Left lobe of liver (tissue), 2 donors: ENCODE measurements around the gene RBM5. TPM values are rescaled to one million over a fixed set of nuclear protein-coding genes. Genes with fewer than 3 reads are reported as not detected.

Experiments
- ATAC-seq: fragments of 200-7000 bp; cut with Tn5 transposase; one replicate; pipeline ENCODE4 v1.9.1; 2020; ENCODE audit warnings: mild to moderate bottlenecking, moderate library complexity
- DNase-seq: peaks from one replicate; pipeline ENCODE4 v3.0.0-alpha.2; 2020; ENCODE audit warnings: low spot score
- total RNA-seq: library from RNA; stranded (reverse); gene quantifications from one replicate; pipeline ENCODE4 v1.2.1, GENCODE V29; 2021
- donor health status: DM: no; HTN: no; CAD: no; lungs with moderate emphysema.
- donor health status: DM: no; HTN: yes; CAD: no.

The RBM5 gene
- total RNA-seq, 1 donor from 2014 or later = 50.9 TPM

- ATAC-seq (no peak), DNase-seq (no peak)
These were observed 49.8 kb downstream of the RBM5 start for GRCh38 chr3:50138266-50139200.

GRCh38 chr3:50139308-50139707 is 50.6 kb downstream of the RBM5 start:
- DNase-seq (no peak), ATAC-seq (no peak)

- ATAC-seq (no peak), DNase-seq (no peak)
These were observed 51.2 kb downstream of the RBM5 start for GRCh38 chr3:50139718-50140423.

DNA sequence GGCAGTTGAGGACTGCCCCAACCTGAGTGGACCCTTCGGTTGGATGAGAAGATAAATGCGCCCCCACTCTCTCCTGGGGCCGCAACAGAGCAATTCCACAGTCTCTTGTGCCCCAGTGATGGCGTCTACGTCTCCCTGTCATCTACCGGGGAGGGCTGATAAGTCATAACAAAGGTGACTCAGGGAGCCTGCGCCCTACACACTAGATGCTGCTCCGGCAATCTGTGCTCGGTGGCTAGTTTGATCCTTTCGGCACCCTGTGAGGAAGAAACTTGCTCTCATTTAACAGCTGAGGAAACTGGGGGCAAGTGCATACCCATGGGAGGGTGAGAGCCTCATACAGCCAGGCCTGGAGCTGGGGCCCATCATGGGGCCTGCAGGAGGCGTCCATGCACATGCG is 52.3 kb downstream of the RBM5 start:
- ATAC-seq = no peak
- DNase-seq = no peak

- DNase-seq = no peak
- peak; percentile 23 for ATAC-seq
These were observed 57.7 kb downstream of the RBM5 start for GRCh38 chr3:50146316-50146901.

DNA sequence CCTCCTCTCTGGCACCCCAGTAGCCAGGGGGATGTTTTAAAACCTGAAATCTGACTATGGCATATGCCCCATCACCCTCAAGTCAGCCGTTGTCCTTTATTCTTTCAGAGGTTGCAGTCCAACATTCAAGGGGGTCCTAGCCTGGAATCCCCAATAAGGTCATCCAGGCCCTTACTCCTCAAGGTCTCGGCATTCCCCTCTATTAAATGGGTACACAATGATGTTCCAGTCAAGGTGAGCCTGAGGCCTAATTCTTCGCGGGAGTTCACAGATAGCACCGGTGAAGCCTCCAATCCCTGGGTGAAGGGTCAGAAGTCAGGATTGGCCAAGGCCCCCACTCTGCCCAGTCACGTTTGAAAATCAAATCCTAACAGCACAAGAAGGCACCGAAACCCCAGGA is 58.3 kb downstream of the RBM5 start:
- DNase-seq (no peak), ATAC-seq (no peak)

DNA sequence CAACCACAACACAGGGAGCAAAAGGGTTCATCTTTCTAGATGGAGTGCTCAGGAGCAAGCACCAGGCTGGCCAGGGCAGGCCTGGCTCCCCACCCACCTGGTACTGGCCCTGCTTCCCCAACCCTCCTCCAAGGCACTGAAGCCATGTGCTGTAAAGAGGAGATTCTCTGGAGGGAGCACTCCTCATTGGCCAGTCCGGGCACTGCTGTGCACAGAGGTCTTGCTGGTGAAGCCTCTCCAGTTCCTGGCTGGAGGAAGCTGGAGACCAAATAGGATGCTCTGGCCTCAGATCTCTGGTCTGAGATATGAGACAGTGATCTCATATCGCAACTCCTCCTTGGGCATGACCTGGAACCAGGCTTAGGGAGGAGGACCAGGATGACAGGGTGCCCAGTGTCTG is 58.7 kb downstream of the RBM5 start:
- DNase-seq (no peak), ATAC-seq (no peak)

- no peak for DNase-seq
- no peak for ATAC-seq
These were observed 59.1 kb downstream of the RBM5 start for GRCh38 chr3:50147861-50148260.

DNA sequence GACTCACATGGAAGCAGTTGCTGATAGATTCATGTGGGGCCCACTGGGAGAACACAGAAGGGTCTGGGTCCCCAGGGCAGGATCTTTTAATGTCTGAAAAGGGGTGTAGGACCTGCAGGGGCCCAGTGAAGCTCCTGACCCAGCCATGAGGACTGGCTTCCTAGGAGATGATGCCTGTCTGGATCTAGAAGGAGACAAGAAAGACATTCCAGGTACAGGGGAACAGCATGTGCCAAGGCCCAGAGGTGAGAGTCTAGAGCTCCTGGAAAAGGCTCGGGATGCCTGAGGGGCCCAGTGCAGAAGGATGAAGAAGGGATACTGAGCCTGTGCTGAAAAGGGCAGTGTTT is 61.7 kb downstream of the RBM5 start:
- DNase-seq (no peak), ATAC-seq (no peak)

DNA sequence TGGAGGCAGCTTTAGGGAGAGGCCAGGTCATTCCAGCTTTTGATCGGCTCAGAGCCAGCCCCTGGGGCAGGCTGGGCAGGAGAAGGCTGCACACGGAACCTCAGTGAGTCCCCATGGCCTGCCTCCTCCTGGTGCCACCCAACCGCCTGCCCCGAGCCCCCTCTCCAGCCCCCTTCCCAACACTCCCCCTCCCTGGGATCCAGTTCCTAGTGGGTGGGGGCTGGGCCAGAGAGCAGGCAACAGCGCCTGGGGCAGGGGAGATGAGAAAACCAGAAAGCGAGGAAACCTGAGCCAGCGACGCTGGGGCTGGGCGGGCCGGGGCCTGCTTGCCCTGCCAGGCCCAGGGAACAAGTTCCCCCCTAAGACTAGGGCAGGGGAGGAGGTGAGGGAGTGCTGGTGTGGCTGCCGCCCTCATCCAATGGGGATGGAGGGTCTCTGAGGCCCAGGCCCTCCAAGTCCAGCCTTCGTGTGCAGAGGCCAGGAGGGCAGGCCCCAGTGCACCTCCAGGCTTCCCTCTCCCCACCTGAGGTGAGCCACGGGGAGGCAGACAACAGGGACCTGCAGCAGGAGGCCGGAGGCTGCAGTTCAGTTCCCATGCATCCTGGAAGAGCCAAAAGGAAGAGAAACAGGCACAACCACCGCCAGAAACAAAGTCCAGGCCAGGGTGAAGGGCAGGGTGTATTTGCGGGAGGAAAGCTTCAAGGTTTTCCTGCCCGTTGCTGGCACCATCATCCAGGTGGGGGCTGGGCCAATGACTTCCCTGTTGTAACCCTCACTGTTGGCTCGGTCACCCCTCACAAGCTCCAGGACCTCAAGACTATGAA is 62.4 kb downstream of the RBM5 start:
- ATAC-seq = no peak
- no peak for DNase-seq

GRCh38 chr3:50151728-50152127 is 63.0 kb downstream of the RBM5 start:
- DNase-seq (no peak), ATAC-seq (no peak)

DNA sequence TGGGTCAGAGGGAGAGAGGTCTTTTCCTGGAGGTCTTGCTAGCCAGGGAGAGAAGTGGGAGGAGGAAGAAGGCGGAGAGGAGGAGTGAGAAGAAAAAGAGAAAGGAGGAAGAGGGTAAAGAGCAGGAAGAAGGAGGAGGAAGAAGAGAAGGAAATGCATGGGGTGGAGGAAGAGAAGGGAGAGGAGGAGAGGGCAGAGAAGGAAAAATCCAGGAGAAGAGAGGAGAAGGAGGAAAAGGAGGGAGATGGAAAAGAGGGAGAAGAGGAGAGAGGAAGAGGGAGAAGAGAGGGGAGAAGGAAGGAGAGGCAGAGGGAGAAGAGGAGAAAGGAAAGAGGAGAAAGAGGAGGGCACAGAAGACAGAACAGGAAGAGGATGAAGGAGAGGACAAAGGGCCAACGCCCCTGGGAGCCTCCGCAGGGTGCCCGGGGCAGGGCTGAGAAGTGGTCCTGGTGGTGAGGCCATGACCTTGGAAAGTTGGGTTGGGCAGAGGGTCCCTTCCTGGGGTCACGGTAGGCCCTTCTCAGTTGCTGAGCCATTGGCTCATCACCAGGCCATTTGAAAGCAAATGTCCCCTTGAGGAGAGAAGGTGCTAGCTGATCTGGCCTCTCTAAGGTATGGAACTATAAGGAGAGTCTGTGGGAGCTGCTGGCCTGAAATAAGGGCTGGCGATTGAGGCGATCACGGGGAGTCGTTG is 65.2 kb downstream of the RBM5 start:
- DNase-seq = no peak

GRCh38 chr3:50154476-50154839 is 65.7 kb downstream of the RBM5 start:
- ATAC-seq (peak; percentile 54), DNase-seq (no peak)

More for the DNA sequence above, 65.2 kb downstream of the RBM5 start:
- ATAC-seq = no peak

DNA sequence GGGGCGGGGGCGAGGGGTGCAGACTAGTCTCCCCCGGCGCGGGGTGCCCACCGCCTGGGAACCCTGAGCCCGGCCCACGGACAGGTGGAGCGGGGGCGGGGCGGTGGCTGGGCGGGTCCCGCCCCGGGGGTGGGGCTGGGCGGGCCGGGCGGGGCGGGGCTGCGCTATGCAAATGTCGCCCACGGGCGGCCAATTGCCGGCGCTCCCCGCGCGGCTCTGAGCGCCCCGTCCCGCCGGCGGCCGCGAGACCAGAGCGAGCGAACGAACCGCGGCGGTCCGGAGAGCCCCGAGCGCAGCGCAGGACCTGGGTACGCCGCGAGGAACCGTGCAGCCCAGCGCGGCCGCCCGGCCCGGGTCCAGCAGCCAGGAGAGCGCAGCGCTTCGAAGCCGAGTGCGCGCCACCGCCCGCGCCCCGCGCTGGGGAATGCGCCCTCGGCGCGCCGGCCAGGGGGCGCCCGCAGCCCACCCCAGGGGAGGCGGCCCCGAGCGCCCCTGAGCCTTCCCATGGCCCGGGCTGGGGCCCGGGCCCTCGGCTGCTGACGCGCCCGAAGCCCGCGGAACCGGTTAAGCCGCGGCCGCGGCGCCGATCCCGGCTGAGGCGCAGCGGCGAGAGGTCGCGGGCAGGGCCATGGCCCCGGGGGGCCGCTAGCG is 66.2 kb downstream of the RBM5 start, which contains the start of gene SEMA3F:
TSS of gene SEMA3F (plus strand) at position 485 of the 651 bp plus-strand sequence. CDS start 4,299 bp downstream, outside the sequence.
- peak; percentile 92 for ATAC-seq
- peak; percentile 79 for DNase-seq

GRCh38 chr3:50155491-50155878 is 66.8 kb downstream of the RBM5 start:
- DNase-seq (no peak), ATAC-seq (no peak)

DNA sequence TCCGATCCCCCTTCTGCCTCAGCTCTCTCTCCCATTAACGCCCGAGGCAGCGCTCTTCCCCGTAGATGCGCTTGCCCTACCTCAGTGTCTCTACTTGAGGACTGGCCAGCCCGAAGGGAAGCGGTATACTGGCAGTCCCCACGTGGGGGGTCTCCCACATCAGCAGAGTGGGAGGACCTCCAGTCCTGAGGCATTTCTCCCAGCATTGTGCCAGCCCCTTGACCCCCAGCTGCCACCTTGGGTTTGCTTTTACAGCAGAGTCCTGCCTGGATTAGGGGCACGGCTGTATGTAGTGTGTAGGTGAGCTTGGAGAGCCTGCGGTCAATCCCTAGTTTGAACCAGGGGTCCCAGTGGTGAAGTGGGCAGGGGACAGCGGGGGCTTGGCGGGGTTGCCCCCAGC is 67.2 kb downstream of the RBM5 start:
- ATAC-seq (no peak), DNase-seq (no peak)

DNA sequence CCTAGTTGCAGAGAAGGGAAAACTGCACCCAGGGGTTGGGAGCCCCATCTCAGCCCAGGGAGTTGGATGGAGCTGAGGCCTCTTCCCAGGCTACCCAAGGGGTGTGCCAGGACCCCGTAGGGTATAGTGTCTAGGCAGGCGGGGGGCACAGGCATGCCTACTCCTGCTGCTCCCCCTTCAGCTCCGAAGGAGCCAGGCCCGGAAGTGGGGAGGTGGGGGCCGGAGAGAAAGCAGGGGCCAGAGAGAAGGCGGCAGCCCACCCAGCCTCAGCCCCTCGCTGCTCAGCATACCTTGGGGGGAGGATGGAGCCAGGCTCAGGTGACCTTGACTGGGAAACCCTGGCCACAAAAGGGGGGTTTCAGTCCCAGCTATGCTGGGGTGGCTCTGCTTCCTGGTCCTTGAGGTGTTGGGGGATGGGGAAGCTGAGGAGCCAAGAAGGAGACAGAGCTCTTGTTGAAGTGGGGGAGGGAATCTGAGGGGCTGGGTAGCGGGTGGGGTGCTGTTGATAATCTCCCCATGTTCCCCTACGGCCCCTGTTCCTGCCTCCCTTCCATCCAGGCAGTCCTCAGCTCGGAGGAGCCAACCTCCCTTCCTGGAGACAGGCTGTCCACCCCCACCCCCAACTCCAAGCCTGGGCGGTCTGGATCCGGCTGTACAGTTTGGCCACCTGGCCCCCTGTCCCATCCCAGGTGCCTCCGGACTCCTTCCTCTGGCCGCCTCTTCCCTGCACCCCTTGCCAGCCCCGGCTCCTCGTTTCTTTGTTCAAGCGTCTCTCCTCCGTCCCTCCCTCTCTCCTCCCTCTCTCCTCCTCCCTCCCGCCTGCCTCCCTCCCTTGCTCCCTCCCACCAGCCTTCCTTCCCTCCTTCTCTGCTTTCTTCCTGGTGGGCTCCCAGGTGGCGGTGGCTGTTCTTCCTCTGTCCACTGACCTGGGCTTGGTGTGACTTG is 68.1 kb downstream of the RBM5 start:
- DNase-seq (no peak), ATAC-seq (no peak)

- DNase-seq (no peak), ATAC-seq (no peak)
These were observed 69.3 kb downstream of the RBM5 start for GRCh38 chr3:50157827-50158529.
